HL-60/S4 (cell line): ENCODE measurements around the gene MKNK2.

Source experiments
- in situ Hi-C: fragments of 300-500 bp; cut with MboI; formaldehyde crosslinking; loops from 2 replicates; pipeline ENCODE4 v1.14.3; 2022; ENCODE audit warnings: low sequenced_read_pairs

The MKNK2 gene

GRCh38 chr19:2080336-2080988, 29.4 kb upstream of the MKNK2 start:
- in situ Hi-C loops = no loop called here

- in situ Hi-C loops = no loop called here
These were observed 28.8 kb upstream of the MKNK2 start for GRCh38 chr19:2079865-2080301.

- in situ Hi-C loops = no loop called here
These were observed 28.2 kb upstream of the MKNK2 start for GRCh38 chr19:2079076-2079864.

- in situ Hi-C loops = no loop called here
These were observed 27.0 kb upstream of the MKNK2 start for GRCh38 chr19:2077833-2078619.

GRCh38 chr19:2077398-2077797, 26.4 kb upstream of the MKNK2 start:
- in situ Hi-C loops = no loop called here

GRCh38 chr19:2076526-2076944, 25.5 kb upstream of the MKNK2 start:
- in situ Hi-C loops = no loop called here

GRCh38 chr19:2072757-2073551, 21.9 kb upstream of the MKNK2 start:
- in situ Hi-C loops = no loop called here

GRCh38 chr19:2070986-2071673, 20.1 kb upstream of the MKNK2 start:
- in situ Hi-C loops = no loop called here

- in situ Hi-C loops = no loop called here
These were observed 19.4 kb upstream of the MKNK2 start for GRCh38 chr19:2070436-2070827.

GRCh38 chr19:2064788-2065524, 13.9 kb upstream of the MKNK2 start:
- in situ Hi-C loops = no loop called here

GRCh38 chr19:2064395-2064787, 13.3 kb upstream of the MKNK2 start:
- in situ Hi-C loops = no loop called here

- in situ Hi-C loops = no loop called here
These were observed 12.8 kb upstream of the MKNK2 start for GRCh38 chr19:2063824-2064223.

GRCh38 chr19:2062770-2063169, 11.7 kb upstream of the MKNK2 start:
- in situ Hi-C loops = no loop called here

GRCh38 chr19:2062389-2062729, 11.3 kb upstream of the MKNK2 start:
- in situ Hi-C loops = no loop called here

- in situ Hi-C loops = no loop called here
These were observed 10.7 kb upstream of the MKNK2 start for GRCh38 chr19:2061495-2062388.

- in situ Hi-C loops = no loop called here
These were observed 9.9 kb upstream of the MKNK2 start for GRCh38 chr19:2060884-2061494.

- in situ Hi-C loops = no loop called here
These were observed 8.6 kb upstream of the MKNK2 start for GRCh38 chr19:2059422-2060201.
